G401.6 (cell line): ENCODE measurements around the gene SPC24.
"Not testable (repeated sequence)": the region's sequence is repeated elsewhere in the genome, so short reads cannot be mapped to it uniquely, and the experiment has no call there.

ENCODE experiments used
- FAIRE-seq: peaks from 2 replicates; lab custom pipeline; 2012; peaks lifted over from hg19 to GRCh38; lab: Jason Lieb, UNC

The SPC24 gene

GRCh38 chr19:11164879-11165406 is 9.4 kb upstream of the SPC24 start:
- no peak for FAIRE-seq

DNA sequence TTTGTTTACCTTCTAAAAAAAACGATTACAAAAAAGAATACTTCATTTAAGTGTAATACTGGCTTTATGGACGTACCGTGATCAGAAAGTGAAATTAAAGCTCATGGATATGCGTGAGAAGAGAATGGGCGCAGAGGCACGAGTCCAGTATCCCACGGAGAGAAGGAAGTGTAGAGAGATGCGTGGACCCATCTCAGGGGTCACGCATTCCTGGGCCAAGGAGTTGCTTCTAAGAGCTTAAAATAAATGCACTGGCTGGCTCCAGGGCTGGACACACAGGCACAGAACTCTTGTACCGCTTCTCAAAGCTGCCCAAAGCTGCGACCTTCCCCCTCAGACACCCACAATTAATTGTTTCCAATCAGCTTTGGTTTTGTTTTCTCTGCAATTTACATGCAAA is 8.7 kb upstream of the SPC24 start:
- no peak for FAIRE-seq

- FAIRE-seq, result not testable (repeated sequence)
These were observed 4.8 kb upstream of the SPC24 start for GRCh38 chr19:11160440-11160768.

- FAIRE-seq, result no peak
These were observed 4.2 kb upstream of the SPC24 start for GRCh38 chr19:11159598-11160439.

DNA sequence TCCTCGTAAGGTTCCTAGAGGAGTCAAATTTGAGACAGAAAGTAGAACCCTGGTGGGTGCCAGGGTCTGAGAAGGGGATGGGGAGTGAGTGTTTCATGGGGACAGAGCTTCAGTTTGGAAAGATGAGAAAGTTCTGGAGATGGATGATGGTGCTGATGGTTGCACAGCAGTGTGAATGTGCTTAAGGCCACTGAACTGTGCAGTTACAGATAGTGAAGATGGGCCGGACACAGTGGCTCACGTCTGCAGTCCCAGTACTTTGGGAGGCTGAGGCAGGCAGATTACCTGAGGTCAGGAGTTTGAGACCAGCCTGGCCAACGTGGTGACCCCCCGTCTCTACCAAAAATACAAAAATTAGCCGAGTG is 917 bp downstream of the SPC24 start:
- FAIRE-seq, result no peak

GRCh38 chr19:11152318-11153062 is 3.1 kb downstream of the SPC24 start:
- no peak for FAIRE-seq

GRCh38 chr19:11151181-11151580 is 4.4 kb downstream of the SPC24 start:
- FAIRE-seq, result no peak

DNA sequence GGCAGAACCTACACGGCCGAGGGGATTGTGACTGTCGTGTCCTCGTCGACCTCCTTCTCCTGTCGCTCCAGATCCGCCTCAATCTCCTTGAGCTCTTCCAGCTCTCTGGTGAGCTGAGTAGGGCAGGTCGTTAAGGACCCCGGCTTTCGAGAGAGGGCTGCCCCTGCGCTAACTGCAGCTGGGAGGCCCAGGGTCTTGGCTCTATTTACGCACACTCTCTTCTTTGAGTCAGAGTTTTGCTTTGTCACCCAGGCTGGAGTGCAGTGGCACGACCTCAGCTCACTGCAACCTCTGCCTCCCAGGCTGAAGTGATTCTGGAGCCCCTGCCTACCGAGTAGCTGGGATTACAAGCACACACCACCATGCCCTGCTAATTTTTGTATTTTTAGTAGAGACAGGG is 7.6 kb downstream of the SPC24 start:
- FAIRE-seq, result no peak

- FAIRE-seq, result no peak
These were observed 10.1 kb downstream of the SPC24 start for GRCh38 chr19:11145536-11145924.

- no peak for FAIRE-seq
These were observed 12.9 kb downstream of the SPC24 start for GRCh38 chr19:11142528-11143171.

DNA sequence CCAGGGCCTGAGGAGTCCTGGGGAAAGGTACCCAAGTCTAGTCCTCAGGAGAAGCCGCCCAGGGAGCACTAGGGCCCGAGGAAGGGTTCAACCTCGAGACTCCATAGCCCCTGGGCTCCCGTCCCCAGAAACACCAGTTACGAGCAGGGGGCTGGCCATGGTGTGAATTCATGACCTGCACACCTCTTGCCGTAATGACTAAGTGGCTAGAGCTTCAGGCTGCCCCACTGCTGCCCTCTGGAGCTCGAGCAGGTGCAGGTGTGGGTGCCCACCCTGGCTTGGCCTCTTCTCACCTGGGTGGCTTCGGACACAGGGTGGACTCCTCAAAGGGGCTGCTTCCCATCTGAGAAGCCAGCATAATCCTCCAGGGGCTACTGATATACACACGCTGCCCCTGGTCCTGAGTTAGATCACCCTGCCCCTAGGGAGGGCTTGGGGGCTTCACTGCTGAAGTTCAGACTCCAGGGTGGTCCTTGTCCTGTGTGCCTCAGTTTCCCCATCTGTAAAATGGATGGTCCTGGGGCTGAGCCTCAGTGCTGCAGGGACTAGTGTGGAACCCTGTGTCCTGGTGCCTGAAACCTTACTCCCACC is 13.6 kb downstream of the SPC24 start:
- no peak for FAIRE-seq

DNA sequence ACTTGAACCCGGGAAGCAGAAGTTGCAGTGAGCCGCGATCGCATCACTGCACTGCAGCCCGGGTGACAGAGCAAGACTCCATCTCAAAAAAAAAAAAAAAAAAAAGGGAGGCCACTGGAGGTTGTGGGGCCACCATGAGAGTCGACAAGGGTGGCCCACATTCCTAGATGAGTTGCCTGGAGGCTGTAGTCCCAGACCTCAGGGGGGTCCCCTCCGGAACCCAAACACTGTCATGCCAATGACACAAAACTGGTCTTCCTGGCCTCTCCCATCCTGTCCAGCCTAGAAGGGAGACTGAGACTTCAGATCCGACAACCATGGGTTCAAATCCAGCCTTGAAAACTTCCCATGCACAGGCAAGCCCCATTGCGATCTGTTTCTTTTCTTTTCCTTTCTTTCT is 14.7 kb downstream of the SPC24 start:
- no peak for FAIRE-seq

DNA sequence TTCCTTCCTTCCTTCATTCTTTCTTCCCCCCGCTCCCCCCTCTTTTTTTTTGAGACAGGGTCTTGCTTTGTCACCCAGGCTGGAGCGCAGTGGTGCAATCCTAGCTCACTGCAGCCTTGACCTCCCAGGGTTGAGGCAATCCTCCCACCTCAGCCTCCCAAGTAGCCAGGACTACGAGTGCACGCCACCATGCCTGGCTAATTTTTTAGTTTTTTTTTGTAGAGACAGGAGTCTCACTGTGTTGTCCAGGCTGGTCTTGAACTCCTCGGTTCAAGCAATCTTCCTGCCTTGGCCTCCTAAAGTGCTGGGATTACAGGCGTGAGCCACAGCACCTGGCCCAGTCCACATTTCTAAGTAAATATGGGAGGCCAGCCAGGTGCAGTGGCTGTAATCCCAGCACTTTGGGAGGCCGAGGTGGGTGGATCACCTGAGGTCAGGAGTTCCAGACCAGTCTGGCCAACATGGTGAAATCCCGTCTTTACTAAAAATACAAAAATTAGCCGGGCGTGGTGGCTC is 15.5 kb downstream of the SPC24 start:
- not testable (repeated sequence) for FAIRE-seq

- FAIRE-seq, result no peak
These were observed 16.8 kb downstream of the SPC24 start for GRCh38 chr19:11138601-11139300.

GRCh38 chr19:11137542-11138384 is 17.8 kb downstream of the SPC24 start:
- no peak for FAIRE-seq

GRCh38 chr19:11136400-11137101 is 19.0 kb downstream of the SPC24 start:
- FAIRE-seq, result no peak

DNA sequence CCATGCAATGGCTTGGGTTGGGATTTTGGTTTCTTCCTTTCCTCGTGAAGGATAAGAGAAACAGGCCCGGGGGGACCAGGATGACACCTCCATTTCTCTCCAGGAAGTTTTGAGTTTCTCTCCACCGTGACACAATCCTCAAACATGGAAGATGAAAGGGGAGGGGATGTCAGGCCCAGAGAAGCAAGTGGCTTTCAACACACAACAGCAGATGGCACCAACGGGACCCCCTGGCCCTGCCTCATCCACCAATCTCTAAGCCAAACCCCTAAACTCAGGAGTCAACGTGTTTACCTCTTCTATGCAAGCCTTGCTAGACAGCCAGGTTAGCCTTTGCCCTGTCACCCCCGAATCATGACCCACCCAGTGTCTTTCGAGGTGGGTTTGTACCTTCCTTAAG is 24.1 kb downstream of the SPC24 start:
- no peak for FAIRE-seq

DNA sequence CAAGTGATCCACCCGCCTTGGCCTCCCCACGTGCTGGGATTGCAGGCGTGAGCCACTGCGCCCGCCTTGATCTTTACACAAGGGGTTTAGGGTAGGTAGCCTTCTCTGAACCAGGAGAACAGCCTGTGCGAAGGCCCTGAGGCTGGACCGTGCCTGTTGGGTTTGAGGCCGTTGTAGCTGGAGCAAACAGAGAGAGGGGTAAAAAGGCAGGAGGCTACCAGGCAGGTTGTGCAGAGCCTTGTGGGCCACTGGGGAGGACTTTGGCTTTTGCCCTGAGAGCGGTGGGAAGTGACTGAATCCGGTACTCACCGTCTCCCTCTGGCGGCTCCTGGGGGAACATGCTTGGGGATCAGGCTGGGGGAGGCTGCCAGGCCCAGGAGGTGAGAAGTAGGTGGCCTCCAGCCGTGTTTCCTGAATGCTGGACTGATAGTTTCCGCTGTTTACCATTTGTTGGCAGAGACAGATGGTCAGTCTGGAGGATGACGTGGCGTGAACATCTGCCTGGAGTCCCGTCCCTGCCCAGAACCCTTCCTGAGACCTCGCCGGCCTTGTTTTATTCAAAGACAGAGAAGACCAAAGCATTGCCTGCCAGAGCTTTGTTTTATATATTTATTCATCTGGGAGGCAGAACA is 24.6 kb downstream of the SPC24 start:
- FAIRE-seq, result peak; percentile 53

- FAIRE-seq, result no peak
These were observed 27.7 kb downstream of the SPC24 start for GRCh38 chr19:11127905-11128304.
